RWPE2 (cell line): ENCODE results near the gene ADCY2.

ENCODE experiments used
- ATAC-seq: fragments of 200-7000 bp; cut with Tn5 transposase; 3 replicates; pipeline ENCODE4 v1.9.1; 2021; ENCODE audit warnings: low read depth
- DNase-seq: peaks from one replicate; pipeline ENCODE4 v3.0.0-alpha.2; 2020; ENCODE audit warnings: low spot score
- H3K27ac ChIP-seq: fragments of 450-650 bp; 2 replicates; pipeline ENCODE4 v1.5.1; 2017; ENCODE audit warnings: mild to moderate bottlenecking; ENCODE audit not compliant: poor library complexity, severe bottlenecking
- H3K27me3 ChIP-seq: fragments of 250-450 bp; sonication (Bioruptor Pico); 2 replicates; pipeline ENCODE4 v1.5.1; 2021; ENCODE audit warnings: mild to moderate bottlenecking, moderate library complexity; ENCODE audit not compliant: insufficient read depth, poor library complexity, severe bottlenecking
- H3K36me3 ChIP-seq: fragments of 250-450 bp; sonication (Bioruptor Pico); 2 replicates; pipeline ENCODE4 v1.5.1; 2020; ENCODE audit warnings: low read depth, mild to moderate bottlenecking, moderate library complexity
- H3K4me1 ChIP-seq: fragments of 250-450 bp; sonication (Bioruptor Pico); 2 replicates; pipeline ENCODE4 v1.5.1; 2021; ENCODE audit warnings: mild to moderate bottlenecking, moderate library complexity; ENCODE audit not compliant: insufficient read depth, poor library complexity, severe bottlenecking
- H3K4me3 ChIP-seq: fragments of 250-450 bp; sonication (Bioruptor Pico); 2 replicates; pipeline ENCODE4 v1.5.1; 2021; ENCODE audit warnings: mild to moderate bottlenecking, moderate library complexity; ENCODE audit not compliant: severe bottlenecking
- H3K9me3 ChIP-seq: fragments of 250-450 bp; sonication (Bioruptor Pico); 2 replicates; pipeline ENCODE4 v1.5.1; 2021; ENCODE audit warnings: mild to moderate bottlenecking, moderate library complexity; ENCODE audit not compliant: severe bottlenecking
- CTCF ChIP-seq: fragments of 450-650 bp; IDR thresholded peaks from one replicate; pipeline ENCODE4 v1.5.1; 2017; ENCODE audit warnings: mild to moderate bottlenecking, moderate library complexity; ENCODE audit not compliant: poor library complexity, severe bottlenecking

ADCY2 gene

GRCh38 chr5:7541898-7542297 lies 146.0 kb downstream of the ADCY2 start:
- no peak for DNase-seq
- H3K4me3 ChIP-seq = no peak overlapping the region
- H3K36me3 ChIP-seq = no peaks in the 10 kb centered on the region
- H3K9me3 ChIP-seq = no peaks in the 10 kb centered on the region
- no peaks in the 10 kb centered on the region for H3K4me1 ChIP-seq
- no peak for ATAC-seq
- no peaks in the 10 kb centered on the region for H3K27me3 ChIP-seq
- no peak overlapping the region for H3K27ac ChIP-seq
- TF ChIP-seq CTCF = no peak

GRCh38 chr5:7546555-7546954 lies 150.6 kb downstream of the ADCY2 start:
- DNase-seq = no peak
- Histone ChIP-seq H3K36me3 (no peaks in the 10 kb centered on the region), H3K27me3 (peaks cover 1% of the 10 kb centered on the region), H3K4me3 (no peak overlapping the region), H3K9me3 (no peaks in the 10 kb centered on the region), H3K4me1 (no peaks in the 10 kb centered on the region), H3K27ac (no peak overlapping the region)
- ATAC-seq = no peak
- no peak for TF ChIP-seq CTCF

- DNase-seq (no peak), ATAC-seq (no peak)
- no peaks in the 10 kb centered on the region for H3K36me3 ChIP-seq
- H3K27me3 ChIP-seq = peaks cover 3% of the 10 kb centered on the region
- no peak for TF ChIP-seq CTCF
- peaks cover 2% of the 10 kb centered on the region for H3K9me3 ChIP-seq
- no peaks in the 10 kb centered on the region for H3K4me1 ChIP-seq
- H3K4me3 ChIP-seq = no peak overlapping the region
- no peak overlapping the region for H3K27ac ChIP-seq
Measured at GRCh38 chr5:7548596-7548995, 152.7 kb downstream of the ADCY2 start.

GRCh38 chr5:7565559-7565958 lies 169.6 kb downstream of the ADCY2 start:
- TF ChIP-seq CTCF = no peak
- no peak overlapping the region for H3K27ac ChIP-seq
- H3K27me3 ChIP-seq = no peaks in the 10 kb centered on the region
- no peaks in the 10 kb centered on the region for H3K9me3 ChIP-seq
- H3K4me1 ChIP-seq = no peaks in the 10 kb centered on the region
- no peak overlapping the region for H3K4me3 ChIP-seq
- ATAC-seq (no peak), DNase-seq (no peak)
- H3K36me3 ChIP-seq = no peaks in the 10 kb centered on the region

GRCh38 chr5:7576023-7576715 lies 180.2 kb downstream of the ADCY2 start:
- Histone ChIP-seq H3K27me3 (peaks cover 14% of the 10 kb centered on the region), H3K36me3 (no peaks in the 10 kb centered on the region), H3K4me3 (no peak overlapping the region), H3K4me1 (no peaks in the 10 kb centered on the region), H3K27ac (no peak overlapping the region), H3K9me3 (peaks cover 3% of the 10 kb centered on the region)
- ATAC-seq = no peak
- TF ChIP-seq CTCF = no peak
- DNase-seq = no peak
